GM18870 (cell line): Measurements from ENCODE around the gene SPCS3.
"Not testable (repeated sequence)": the region's sequence is repeated elsewhere in the genome, so short reads cannot be mapped to it uniquely, and the experiment has no call there.

Experiments used
- ATAC-seq: cut with Tn5 transposase; IDR thresholded peaks from one replicate; pipeline ENCODE4 v1.9.1; 2021; ENCODE audit warnings: moderate library complexity; ENCODE audit not compliant: unreplicated experiment

SPCS3 gene

GRCh38 chr4:176302283-176303275, 17.2 kb upstream of the SPCS3 start:
- no peak for ATAC-seq

GRCh38 chr4:176303938-176304337, 15.8 kb upstream of the SPCS3 start:
- no peak for ATAC-seq

GRCh38 chr4:176306837-176307665, 12.7 kb upstream of the SPCS3 start:
- ATAC-seq: no peak

GRCh38 chr4:176307666-176307930, 12.2 kb upstream of the SPCS3 start:
- ATAC-seq: no peak

GRCh38 chr4:176308441-176308840, 11.3 kb upstream of the SPCS3 start:
- ATAC-seq: peak; percentile 30

GRCh38 chr4:176309046-176309445, 10.7 kb upstream of the SPCS3 start:
- peak; percentile 98 for ATAC-seq

- ATAC-seq: no peak
Measured at GRCh38 chr4:176309772-176310171, 10.0 kb upstream of the SPCS3 start.

- ATAC-seq: no peak
Measured at GRCh38 chr4:176313596-176314336, 6.0 kb upstream of the SPCS3 start.

- ATAC-seq: no peak
Measured at GRCh38 chr4:176319151-176319703, 539 bp upstream of the SPCS3 start.

GRCh38 chr4:176320340-176320975, 692 bp downstream of the SPCS3 start:
- ATAC-seq: peak; percentile 67

- ATAC-seq: no peak
Measured at GRCh38 chr4:176320976-176321361, 1.2 kb downstream of the SPCS3 start.

- ATAC-seq: no peak
Measured at GRCh38 chr4:176321589-176321988, 1.8 kb downstream of the SPCS3 start.

GRCh38 chr4:176323511-176324160, 3.9 kb downstream of the SPCS3 start:
- no peak for ATAC-seq

GRCh38 chr4:176324876-176325275, 5.1 kb downstream of the SPCS3 start:
- not testable (repeated sequence) for ATAC-seq

GRCh38 chr4:176333076-176333475, 13.3 kb downstream of the SPCS3 start:
- no peak for ATAC-seq

- no peak for ATAC-seq
Measured at GRCh38 chr4:176334066-176334465, 14.3 kb downstream of the SPCS3 start.

GRCh38 chr4:176335421-176335820, 15.7 kb downstream of the SPCS3 start:
- ATAC-seq: no peak

- no peak for ATAC-seq
Measured at GRCh38 chr4:176339936-176340761, 20.4 kb downstream of the SPCS3 start.
